SK-N-SH (cell line): ENCODE measurements around the gene GPR148. TPM values are rescaled to one million over a fixed set of nuclear protein-coding genes. Genes with fewer than 3 reads are reported as not detected.

Experiments used
- CTCF ChIA-PET: fragments of 300-600, 350-600 bp; formaldehyde crosslinking; extraction: SDS; loops from one replicate; lab custom pipeline; 2021; lab: Yijun Ruan, JAX
- POLR2A ChIA-PET: fragments of 350-600 bp; sonication (Branson Sonifier 250); formaldehyde crosslinking; extraction: SDS; loops from one replicate; lab custom pipeline; 2020; ENCODE audit warnings: antibody characterized with exemption, inconsistent platforms; lab: Yijun Ruan, JAX
- DNase-seq: peaks from one replicate; pipeline ENCODE4 v3.0.0; 2012
- H2AFZ ChIP-seq: fragments of 200-600 bp; sonication (generic); 2 replicates; pipeline ENCODE4 v1.8.1; 2016; ENCODE audit warnings: antibody characterized with exemption, mild to moderate bottlenecking, low read depth
- H3F3A ChIP-seq: fragments of 200-600 bp; sonication (generic); replicated peaks from 2 replicates; pipeline ENCODE3; 2016; ENCODE audit warnings: antibody characterized with exemption, mild to moderate bottlenecking; ENCODE audit not compliant: insufficient read depth
- H3K27ac ChIP-seq, 2 experiments: fragments of 200-500 bp in 1 of 2; fragments of 200-600 bp in 1 of 2; sonication (Bioruptor generic) in 1 of 2; sonication (generic), shearing (Covaris generic) in 1 of 2; 2 replicates each; pipeline versions ENCODE4 v1.5.1 to v1.6.1; 2014 to 2016; ENCODE audit warnings: low read depth in 2 of 2, inconsistent platforms in 1 of 2, low read length in 1 of 2, mild to moderate bottlenecking in 1 of 2, mixed read lengths in 1 of 2
- H3K27me3 ChIP-seq: fragments of 200-600 bp; sonication (generic), shearing (Covaris generic); 2 replicates; pipeline ENCODE4 v1.6.1; 2016; ENCODE audit warnings: mixed run types; ENCODE audit not compliant: insufficient read depth
- H3K36me3 ChIP-seq, 2 experiments: fragments of 200-500 bp in 1 of 2; fragments of 200-600 bp in 1 of 2; sonication (Bioruptor generic) in 1 of 2; sonication (generic) in 1 of 2; replicated peaks in 1 of 2; 2 replicates each; pipeline versions ENCODE3 to v1.5.1; 2014 to 2016; ENCODE audit warnings: low read length in 1 of 2, mild to moderate bottlenecking in 1 of 2; ENCODE audit not compliant: insufficient read depth in 2 of 2, control insufficient read depth in 1 of 2
- H3K4me1 ChIP-seq, 2 experiments: fragments of 200-500 bp in 1 of 2; fragments of 200-600 bp in 1 of 2; sonication (Bioruptor generic) in 1 of 2; sonication (generic), shearing (Covaris generic) in 1 of 2; 2 replicates each; pipeline versions ENCODE4 v1.5.1 to v1.6.1; 2014 to 2016; ENCODE audit warnings: low read depth in 1 of 2, low read length in 1 of 2, mixed run types in 1 of 2; ENCODE audit not compliant: insufficient read depth in 2 of 2, control insufficient read depth in 1 of 2
- H3K4me2 ChIP-seq: fragments of 200-600 bp; sonication (generic), shearing (Covaris generic); 2 replicates; pipeline ENCODE4 v1.6.1; 2017; ENCODE audit warnings: mixed run types
- H3K4me3 ChIP-seq, 2 experiments: fragments of 200-500 bp in 1 of 2; fragments of 200-600 bp in 1 of 2; sonication (Bioruptor generic) in 1 of 2; sonication (generic), shearing (Covaris generic) in 1 of 2; 2 replicates each; pipeline versions ENCODE4 v1.5.1 to v1.8.1; 2014 to 2016; ENCODE audit warnings: low read depth in 2 of 2, inconsistent platforms in 1 of 2, low read length in 1 of 2, mild to moderate bottlenecking in 1 of 2, mixed read lengths in 1 of 2, moderate library complexity in 1 of 2
- H3K79me2 ChIP-seq: fragments of 200-600 bp; sonication (generic); 2 replicates; pipeline ENCODE4 v1.8.1; 2017; ENCODE audit warnings: mild to moderate bottlenecking; ENCODE audit not compliant: insufficient read depth
- H3K9ac ChIP-seq: fragments of 200-600 bp; sonication (generic); 2 replicates; pipeline ENCODE4 v1.6.1; 2017; ENCODE audit warnings: mixed run types
- H3K9me2 ChIP-seq: fragments of 200-600 bp; sonication (generic); 2 replicates; pipeline ENCODE4 v1.6.1; 2017; ENCODE audit warnings: mixed run types
- H3K9me3 ChIP-seq: fragments of 200-600 bp; sonication (generic); 2 replicates; pipeline ENCODE4 v1.6.1; 2017; ENCODE audit warnings: mixed run types, mild to moderate bottlenecking, moderate library complexity
- H4K20me1 ChIP-seq: fragments of 200-600 bp; sonication (generic); 2 replicates; pipeline ENCODE4 v1.6.1; 2017; ENCODE audit warnings: mild to moderate bottlenecking, mixed run types; ENCODE audit not compliant: insufficient read depth
- CHD2 ChIP-seq: fragments of 150-350 bp; IDR thresholded peaks from 2 replicates; pipeline ENCODE4 v1.6.1; 2018; ENCODE audit warnings: low read length; ENCODE audit not compliant: partially characterized antibody
- EP300 ChIP-seq, 2 experiments: IDR thresholded peaks; 2 replicates each; pipeline versions ENCODE4 v1.4.0 to v1.6.1; 2012; ENCODE audit warnings: borderline replicate concordance in 1 of 2, low read depth in 1 of 2, low read length in 1 of 2
- FOXJ3 ChIP-seq: sonication (generic); formaldehyde crosslinking; IDR thresholded peaks from 2 replicates; pipeline ENCODE4 v1.5.1; 2020; ENCODE audit warnings: mild to moderate bottlenecking, missing genetic modification reagents
- JUND ChIP-seq: IDR thresholded peaks from 2 replicates; pipeline ENCODE4 v1.4.0; 2012
- MEF2A ChIP-seq: IDR thresholded peaks from 2 replicates; pipeline ENCODE4 v1.4.0; 2012; ENCODE audit warnings: low read depth, borderline replicate concordance
- MXI1 ChIP-seq: IDR thresholded peaks from 2 replicates; pipeline ENCODE4 v1.6.1; 2012; ENCODE audit warnings: mild to moderate bottlenecking, low read depth, low read length, improper control_type of control experiment
- NFIC ChIP-seq: IDR thresholded peaks from 2 replicates; pipeline ENCODE4 v1.4.0; 2012; ENCODE audit warnings: borderline replicate concordance
- NRF1 ChIP-seq: IDR thresholded peaks from 2 replicates; pipeline ENCODE4 v1.6.1; 2012; ENCODE audit warnings: low read depth, mild to moderate bottlenecking, low read length
- POLR2AphosphoS5 ChIP-seq: IDR thresholded peaks from 2 replicates; pipeline ENCODE4 v1.6.1; 2012; ENCODE audit warnings: low read depth, low read length
- RCOR1 ChIP-seq: fragments of 150-350 bp; IDR thresholded peaks from 2 replicates; pipeline ENCODE4 v1.6.1; 2017; ENCODE audit warnings: antibody characterized with exemption, low read length
- RXRA ChIP-seq: IDR thresholded peaks from 2 replicates; pipeline ENCODE4 v1.4.0; 2012; ENCODE audit warnings: low read depth, mild to moderate bottlenecking, borderline replicate concordance
- SIN3A ChIP-seq: IDR thresholded peaks from 2 replicates; pipeline ENCODE4 v1.6.1; 2012; ENCODE audit warnings: low read depth, mild to moderate bottlenecking, low read length, moderate library complexity, borderline replicate concordance
- SMC3 ChIP-seq: IDR thresholded peaks from 2 replicates; pipeline ENCODE4 v1.6.1; 2012; ENCODE audit warnings: low read depth, low read length, improper control_type of control experiment
- TAF1 ChIP-seq: IDR thresholded peaks from 2 replicates; pipeline ENCODE4 v1.6.1; 2012; ENCODE audit warnings: low read depth, mild to moderate bottlenecking, low read length, moderate library complexity, borderline replicate concordance
- TEAD4 ChIP-seq: IDR thresholded peaks from 2 replicates; pipeline ENCODE4 v1.4.0; 2012; ENCODE audit warnings: mild to moderate bottlenecking, borderline replicate concordance; ENCODE audit not compliant: insufficient read depth
- YY1 ChIP-seq: IDR thresholded peaks from 2 replicates; pipeline ENCODE4 v1.4.0; 2012; ENCODE audit warnings: low read depth, mild to moderate bottlenecking
- WGBS: methylation state at CpG from one replicate; pipeline ENCODE4 v1.1.6; 2017; ENCODE audit warnings: low lambda C conversion rate; 5-methylcytosine and 5-hydroxymethylcytosine counted together
- polyA plus RNA-seq, 3 experiments: library from polyadenylated mRNA; depleted of rRNA; stranded (reverse); fragments of >200 nt; gene quantifications; 2 replicates each; pipeline ENCODE4 v1.2.3, GENCODE V29; 2012
- TF ChIP-seq, protein P1 (sequence below): fragments of 200-600 bp; sonication (generic); IDR thresholded peaks from 2 replicates; pipeline ENCODE4 v1.6.1; 2017; ENCODE audit warnings: antibody characterized with exemption, mild to moderate bottlenecking, moderate library complexity
- TF ChIP-seq, protein P2 (sequence below): IDR thresholded peaks from 2 replicates; pipeline ENCODE4; 2012
- TF ChIP-seq, protein P3 (sequence below): fragments of 150-350 bp; IDR thresholded peaks from 2 replicates; pipeline ENCODE4 v1.6.1; 2016; ENCODE audit warnings: mild to moderate bottlenecking, low read depth, low read length
- TF ChIP-seq, protein P4 (sequence below): fragments of 150-350 bp; IDR thresholded peaks from 2 replicates; pipeline ENCODE4 v1.6.1; 2017; ENCODE audit warnings: antibody characterized with exemption, low read length, low read depth, borderline replicate concordance

The GPR148 gene
- polyA plus RNA-seq, 1 of the 3 experiments (the other 2 are of a cell fraction) = not detected

DNA sequence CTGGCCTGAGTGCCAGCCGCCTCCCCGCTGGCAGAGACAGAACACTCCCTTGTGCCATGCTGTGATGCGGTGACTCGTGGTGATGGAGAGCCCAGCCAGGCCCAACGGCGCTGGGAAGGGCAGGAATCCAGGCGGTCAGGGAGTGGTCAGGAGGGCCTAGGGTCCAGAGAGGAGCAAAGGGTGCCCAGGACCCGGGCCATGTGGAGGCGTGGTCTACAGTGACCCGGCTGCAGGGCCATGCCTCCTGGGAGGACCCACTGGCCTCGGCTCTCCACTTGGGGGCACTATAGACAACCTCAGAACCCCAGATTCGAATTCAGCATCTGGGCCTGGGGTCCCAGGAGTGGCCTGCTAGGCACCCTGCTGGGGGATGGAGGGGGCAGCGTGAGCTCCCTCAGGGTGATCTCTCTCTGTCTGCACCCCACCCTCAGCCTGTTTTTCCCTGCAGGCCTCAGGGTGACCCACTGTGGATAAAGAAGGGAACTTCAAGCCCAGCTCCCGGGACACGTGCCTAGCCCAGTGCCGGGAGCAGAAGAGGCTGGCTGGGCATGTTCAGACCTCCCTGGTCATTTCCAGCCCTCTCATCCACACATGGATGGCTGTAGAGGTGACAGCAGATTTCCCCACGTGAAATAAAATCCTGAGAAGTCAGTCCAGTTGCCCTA lies 39.5 kb downstream of the GPR148 start:
- no peaks in the 10 kb centered on the region for H3K9me2 ChIP-seq
- 73% methylated on average over 3 of the region's 17 CpGs for WGBS
- H3K27me3 ChIP-seq = no peaks in the 10 kb centered on the region
- H3F3A ChIP-seq = no peaks in the 10 kb centered on the region
- H4K20me1 ChIP-seq = no peaks in the 10 kb centered on the region
- H3K4me3 ChIP-seq = no peak overlapping the region
- TF ChIP-seq SIN3A (no peak), YY1 (no peak), RXRA (no peak)
- TF ChIP-seq, protein P1, sequence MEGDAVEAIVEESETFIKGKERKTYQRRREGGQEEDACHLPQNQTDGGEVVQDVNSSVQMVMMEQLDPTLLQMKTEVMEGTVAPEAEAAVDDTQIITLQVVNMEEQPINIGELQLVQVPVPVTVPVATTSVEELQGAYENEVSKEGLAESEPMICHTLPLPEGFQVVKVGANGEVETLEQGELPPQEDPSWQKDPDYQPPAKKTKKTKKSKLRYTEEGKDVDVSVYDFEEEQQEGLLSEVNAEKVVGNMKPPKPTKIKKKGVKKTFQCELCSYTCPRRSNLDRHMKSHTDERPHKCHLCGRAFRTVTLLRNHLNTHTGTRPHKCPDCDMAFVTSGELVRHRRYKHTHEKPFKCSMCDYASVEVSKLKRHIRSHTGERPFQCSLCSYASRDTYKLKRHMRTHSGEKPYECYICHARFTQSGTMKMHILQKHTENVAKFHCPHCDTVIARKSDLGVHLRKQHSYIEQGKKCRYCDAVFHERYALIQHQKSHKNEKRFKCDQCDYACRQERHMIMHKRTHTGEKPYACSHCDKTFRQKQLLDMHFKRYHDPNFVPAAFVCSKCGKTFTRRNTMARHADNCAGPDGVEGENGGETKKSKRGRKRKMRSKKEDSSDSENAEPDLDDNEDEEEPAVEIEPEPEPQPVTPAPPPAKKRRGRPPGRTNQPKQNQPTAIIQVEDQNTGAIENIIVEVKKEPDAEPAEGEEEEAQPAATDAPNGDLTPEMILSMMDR = 0 out of 2 replicates have a peak, but pooled peaks have one; percentile 16
- TF ChIP-seq, all 33 proteins: peak for 1
- no peak overlapping the region for H2AFZ ChIP-seq
- no peak overlapping the region for H3K27ac ChIP-seq
- H3K4me2 ChIP-seq = no peak overlapping the region
- H3K9ac ChIP-seq = no peak overlapping the region
- no peaks in the 10 kb centered on the region for H3K9me3 ChIP-seq
- POLR2A ChIA-PET = no interaction called here
- DNase-seq = peak; percentile 53
- peaks cover 0 to 14% of the 10 kb centered on the region in 2 experiments; a peak in 1 of 4 replicates for H3K4me1 ChIP-seq
- no peaks in the 10 kb centered on the region for H3K36me3 ChIP-seq
- H3K79me2 ChIP-seq = no peaks in the 10 kb centered on the region
- CTCF ChIA-PET = interaction anchor here (1.2 to 5.0 kb wide), 2 partner anchors 8 to 29 kb away, joined by 4 to 22 read pairs; no protein-coding TSS in a partner anchor

DNA sequence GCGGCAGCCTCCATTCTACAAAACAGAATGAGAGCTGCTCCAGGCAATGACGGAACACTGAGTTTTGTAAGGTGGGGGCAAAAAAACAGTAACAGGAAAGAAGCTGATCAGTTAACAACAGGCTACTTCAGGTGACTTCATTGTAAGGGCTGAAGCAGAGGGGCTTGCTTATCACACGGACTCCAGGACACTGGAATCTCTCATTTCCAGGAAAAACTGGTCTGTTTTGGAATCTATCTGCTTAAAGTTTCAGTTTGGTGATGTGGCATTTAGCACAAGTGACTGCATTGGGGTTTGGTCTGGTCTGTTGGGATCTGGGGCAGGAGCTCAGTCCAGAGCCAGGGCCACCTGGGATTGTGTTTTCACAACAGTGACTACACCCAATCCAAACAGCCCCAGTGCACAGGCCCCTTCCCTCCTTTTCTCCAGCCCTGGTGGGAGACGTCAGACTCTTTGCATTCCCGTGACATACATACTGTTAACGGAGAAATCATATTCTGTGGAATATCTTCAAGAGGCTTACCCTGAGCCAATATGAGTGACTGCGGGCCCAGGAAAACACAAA lies 40.6 kb downstream of the GPR148 start:
- Histone ChIP-seq H3K79me2 (no peaks in the 10 kb centered on the region), H3K4me2 (no peak overlapping the region), H3K36me3 (no peaks in the 10 kb centered on the region), H3F3A (no peaks in the 10 kb centered on the region), H3K4me1 (peaks cover 0 to 14% of the 10 kb centered on the region in 2 experiments; a peak in 1 of 4 replicates), H3K4me3 (no peak overlapping the region), H3K27me3 (no peaks in the 10 kb centered on the region), H4K20me1 (no peaks in the 10 kb centered on the region), H2AFZ (no peak overlapping the region), H3K27ac (peak overlapping the region in 1 of 2 experiments; percentile 59; a peak in 2 of 4 replicates), H3K9me3 (no peaks in the 10 kb centered on the region), H3K9ac (no peak overlapping the region), H3K9me2 (no peaks in the 10 kb centered on the region)
- no peak for DNase-seq
- ChIA-PET POLR2A (no interaction called here), CTCF (interaction anchor here (1.0 to 5.0 kb wide), 3 partner anchors 9 to 32 kb away, joined by 3 to 22 read pairs (median 4); no protein-coding TSS in a partner anchor)
- 44% methylated on average over 7 of the region's 7 CpGs for WGBS
- TF ChIP-seq TAF1 = no peak
- no peak for TF ChIP-seq TEAD4
- no peak for TF ChIP-seq FOXJ3 (CRISPR knock-in tag)
- no peak for TF ChIP-seq SMC3
- TF ChIP-seq POLR2AphosphoS5 = no peak
- no peak for TF ChIP-seq EP300 (IDR thresholded peaks at IDR 0.05; ENCODE audit: borderline replicate concordance in 1 of 2, low read depth in 1 of 2, low read length in 1 of 2)
- no peak for TF ChIP-seq YY1
- TF ChIP-seq, protein P2, sequence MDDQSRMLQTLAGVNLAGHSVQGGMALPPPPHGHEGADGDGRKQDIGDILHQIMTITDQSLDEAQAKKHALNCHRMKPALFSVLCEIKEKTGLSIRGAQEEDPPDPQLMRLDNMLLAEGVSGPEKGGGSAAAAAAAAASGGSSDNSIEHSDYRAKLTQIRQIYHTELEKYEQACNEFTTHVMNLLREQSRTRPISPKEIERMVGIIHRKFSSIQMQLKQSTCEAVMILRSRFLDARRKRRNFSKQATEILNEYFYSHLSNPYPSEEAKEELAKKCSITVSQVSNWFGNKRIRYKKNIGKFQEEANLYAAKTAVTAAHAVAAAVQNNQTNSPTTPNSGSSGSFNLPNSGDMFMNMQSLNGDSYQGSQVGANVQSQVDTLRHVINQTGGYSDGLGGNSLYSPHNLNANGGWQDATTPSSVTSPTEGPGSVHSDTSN = no peak
- no peak for TF ChIP-seq NFIC
- no peak for TF ChIP-seq JUND
- TF ChIP-seq, protein P3, sequence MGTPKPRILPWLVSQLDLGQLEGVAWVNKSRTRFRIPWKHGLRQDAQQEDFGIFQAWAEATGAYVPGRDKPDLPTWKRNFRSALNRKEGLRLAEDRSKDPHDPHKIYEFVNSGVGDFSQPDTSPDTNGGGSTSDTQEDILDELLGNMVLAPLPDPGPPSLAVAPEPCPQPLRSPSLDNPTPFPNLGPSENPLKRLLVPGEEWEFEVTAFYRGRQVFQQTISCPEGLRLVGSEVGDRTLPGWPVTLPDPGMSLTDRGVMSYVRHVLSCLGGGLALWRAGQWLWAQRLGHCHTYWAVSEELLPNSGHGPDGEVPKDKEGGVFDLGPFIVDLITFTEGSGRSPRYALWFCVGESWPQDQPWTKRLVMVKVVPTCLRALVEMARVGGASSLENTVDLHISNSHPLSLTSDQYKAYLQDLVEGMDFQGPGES = no peak
- TF ChIP-seq MEF2A = no peak
- no peak for TF ChIP-seq MXI1
- no peak for TF ChIP-seq RXRA
- TF ChIP-seq RCOR1 = no peak
- TF ChIP-seq, protein P4, sequence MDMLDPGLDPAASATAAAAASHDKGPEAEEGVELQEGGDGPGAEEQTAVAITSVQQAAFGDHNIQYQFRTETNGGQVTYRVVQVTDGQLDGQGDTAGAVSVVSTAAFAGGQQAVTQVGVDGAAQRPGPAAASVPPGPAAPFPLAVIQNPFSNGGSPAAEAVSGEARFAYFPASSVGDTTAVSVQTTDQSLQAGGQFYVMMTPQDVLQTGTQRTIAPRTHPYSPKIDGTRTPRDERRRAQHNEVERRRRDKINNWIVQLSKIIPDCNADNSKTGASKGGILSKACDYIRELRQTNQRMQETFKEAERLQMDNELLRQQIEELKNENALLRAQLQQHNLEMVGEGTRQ = no peak
- TF ChIP-seq NRF1 = no peak
- TF ChIP-seq CHD2 = no peak
- TF ChIP-seq SIN3A = no peak
